Measurements from ENCODE around the gene CSAD.

The CSAD gene

GRCh38 chr12:53151039-53151438, 29.7 kb downstream of the CSAD start (continued):
- TF ChIP-seq TSHZ2 (CRISPR knock-in tag; IDR thresholded peaks at IDR 0.05) (no peak), CSDC2 (CRISPR knock-in tag; IDR thresholded peaks at IDR 0.05) (no peak), TOX (CRISPR knock-in tag; IDR thresholded peaks at IDR 0.05; ENCODE audit: borderline replicate concordance) (no peak), ZNF8 (CRISPR knock-in tag; IDR thresholded peaks at IDR 0.05) (no peak)

- TF ChIP-seq BACH2 (CRISPR knock-in tag; IDR thresholded peaks at IDR 0.05; ENCODE audit: borderline replicate concordance): no peak
- no peak for TF ChIP-seq ZFP30 (CRISPR knock-in tag; IDR thresholded peaks at IDR 0.05)
- TF ChIP-seq GLIS3 (CRISPR knock-in tag; IDR thresholded peaks at IDR 0.05): no peak
- TF ChIP-seq PATZ1 (CRISPR knock-in tag; IDR thresholded peaks at IDR 0.05; ENCODE audit: borderline replicate concordance): no peak
- TF ChIP-seq TSHZ2 (CRISPR knock-in tag; IDR thresholded peaks at IDR 0.05): no peak
- TF ChIP-seq PPARA (CRISPR knock-in tag; IDR thresholded peaks at IDR 0.05; ENCODE audit: borderline replicate concordance): no peak
- no peak for TF ChIP-seq CSRNP3 (CRISPR knock-in tag; IDR thresholded peaks at IDR 0.05)
- no peak for TF ChIP-seq ZC3H10 (CRISPR knock-in tag; IDR thresholded peaks at IDR 0.05)
- no peak for ATAC-seq
Measured at GRCh38 chr12:53147653-53148052, 33.1 kb downstream of the CSAD start.

GRCh38 chr12:53147181-53147580, 33.5 kb downstream of the CSAD start:
- ATAC-seq: no peak
- TF ChIP-seq OSR1 (CRISPR knock-in tag; IDR thresholded peaks at IDR 0.05): no peak
- no peak for TF ChIP-seq TCF4 (CRISPR knock-in tag; IDR thresholded peaks at IDR 0.05; ENCODE audit: borderline replicate concordance)
- TF ChIP-seq ARNTL (CRISPR knock-in tag; IDR thresholded peaks at IDR 0.05; ENCODE audit: borderline replicate concordance, low read depth): no peak
- no peak for TF ChIP-seq CREB5 (CRISPR knock-in tag; IDR thresholded peaks at IDR 0.05; ENCODE audit: low read depth)
- TF ChIP-seq GLIS3 (CRISPR knock-in tag; IDR thresholded peaks at IDR 0.05): no peak
- TF ChIP-seq BACH2 (CRISPR knock-in tag; IDR thresholded peaks at IDR 0.05; ENCODE audit: borderline replicate concordance): no peak
- TF ChIP-seq PATZ1 (CRISPR knock-in tag; IDR thresholded peaks at IDR 0.05; ENCODE audit: borderline replicate concordance): no peak
- no peak for TF ChIP-seq ISL1 (CRISPR knock-in tag; IDR thresholded peaks at IDR 0.05)
- TF ChIP-seq ZNF565 (CRISPR knock-in tag; conservative IDR thresholded peaks at IDR 0.05; ENCODE audit: low read depth): no peak
- no peak for TF ChIP-seq ESRRG (CRISPR knock-in tag; IDR thresholded peaks at IDR 0.05)
- no peak for TF ChIP-seq TSHZ2 (CRISPR knock-in tag; IDR thresholded peaks at IDR 0.05)
- TF ChIP-seq CSRNP3 (CRISPR knock-in tag; IDR thresholded peaks at IDR 0.05): no peak
- no peak for TF ChIP-seq ZC3H10 (CRISPR knock-in tag; IDR thresholded peaks at IDR 0.05)
- TF ChIP-seq RARB (CRISPR knock-in tag; IDR thresholded peaks at IDR 0.05): no peak
- no peak for TF ChIP-seq ZFP30 (CRISPR knock-in tag; IDR thresholded peaks at IDR 0.05)
- TF ChIP-seq TOX (CRISPR knock-in tag; IDR thresholded peaks at IDR 0.05; ENCODE audit: borderline replicate concordance): no peak

Measured in SK-N-SH treated with all-trans-retinoic acid at 6 μM for 48 hours (cell line).